Measurements from ENCODE around the gene ARHGAP26. TPM values are rescaled to one million over a fixed set of nuclear protein-coding genes. Genes with fewer than 3 reads are reported as not detected.
"Not testable (repeated sequence)": the region's sequence is repeated elsewhere in the genome, so short reads cannot be mapped to it uniquely, and the experiment has no call there.

Gene ARHGAP26
- total RNA-seq, 1 donor = 7.6 TPM

DNA sequence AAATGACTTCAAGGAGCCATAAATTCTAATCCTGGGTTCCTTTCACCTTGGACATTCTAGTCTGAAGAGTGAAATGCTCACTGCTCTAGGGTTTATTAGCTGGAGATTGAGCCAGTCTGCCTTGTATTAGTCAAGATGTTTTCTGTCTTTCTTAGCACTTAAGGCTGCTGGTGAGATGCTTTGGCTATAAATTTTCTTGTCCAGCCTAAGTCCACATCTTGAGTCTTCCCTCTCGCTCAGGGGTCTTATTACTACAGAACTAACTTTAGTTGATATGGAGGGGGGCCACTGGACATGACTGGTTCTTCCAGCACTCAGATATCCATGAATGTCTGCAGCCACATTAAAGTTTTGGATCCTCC is 316.4 kb downstream of the ARHGAP26 start:
- Histone ChIP-seq H3K36me3 (ENCODE audit: insufficient read depth, low read length) (no peaks in the 10 kb centered on the region), H3K4me2 (ENCODE audit: insufficient read depth, low read length) (no peak overlapping the region), H3K27ac (ENCODE audit: low read depth, low read length) (no peak overlapping the region), H3K4me3 (ENCODE audit: insufficient read depth, low read length) (no peak overlapping the region), H3K27me3 (ENCODE audit: insufficient read depth, low read length) (no peaks in the 10 kb centered on the region), H3K9me3 (ENCODE audit: low read depth, low read length) (no peaks in the 10 kb centered on the region), H3K4me1 (ENCODE audit: insufficient read depth, low read length) (peaks cover 7% of the 10 kb centered on the region), H4K20me1 (ENCODE audit: insufficient read depth, low read length) (no peaks in the 10 kb centered on the region), H3K79me2 (ENCODE audit: insufficient read depth, low read length) (no peaks in the 10 kb centered on the region), H2AFZ (ENCODE audit: low read length) (no peak overlapping the region)
- DNase-seq (ENCODE audit: insufficient read length, low spot score, missing footprints) = no peak
- TF ChIP-seq, protein P1, sequence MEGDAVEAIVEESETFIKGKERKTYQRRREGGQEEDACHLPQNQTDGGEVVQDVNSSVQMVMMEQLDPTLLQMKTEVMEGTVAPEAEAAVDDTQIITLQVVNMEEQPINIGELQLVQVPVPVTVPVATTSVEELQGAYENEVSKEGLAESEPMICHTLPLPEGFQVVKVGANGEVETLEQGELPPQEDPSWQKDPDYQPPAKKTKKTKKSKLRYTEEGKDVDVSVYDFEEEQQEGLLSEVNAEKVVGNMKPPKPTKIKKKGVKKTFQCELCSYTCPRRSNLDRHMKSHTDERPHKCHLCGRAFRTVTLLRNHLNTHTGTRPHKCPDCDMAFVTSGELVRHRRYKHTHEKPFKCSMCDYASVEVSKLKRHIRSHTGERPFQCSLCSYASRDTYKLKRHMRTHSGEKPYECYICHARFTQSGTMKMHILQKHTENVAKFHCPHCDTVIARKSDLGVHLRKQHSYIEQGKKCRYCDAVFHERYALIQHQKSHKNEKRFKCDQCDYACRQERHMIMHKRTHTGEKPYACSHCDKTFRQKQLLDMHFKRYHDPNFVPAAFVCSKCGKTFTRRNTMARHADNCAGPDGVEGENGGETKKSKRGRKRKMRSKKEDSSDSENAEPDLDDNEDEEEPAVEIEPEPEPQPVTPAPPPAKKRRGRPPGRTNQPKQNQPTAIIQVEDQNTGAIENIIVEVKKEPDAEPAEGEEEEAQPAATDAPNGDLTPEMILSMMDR (IDR thresholded peaks at IDR 0.05; ENCODE audit: extremely low read depth, low read depth, low read length) = no peak

DNA sequence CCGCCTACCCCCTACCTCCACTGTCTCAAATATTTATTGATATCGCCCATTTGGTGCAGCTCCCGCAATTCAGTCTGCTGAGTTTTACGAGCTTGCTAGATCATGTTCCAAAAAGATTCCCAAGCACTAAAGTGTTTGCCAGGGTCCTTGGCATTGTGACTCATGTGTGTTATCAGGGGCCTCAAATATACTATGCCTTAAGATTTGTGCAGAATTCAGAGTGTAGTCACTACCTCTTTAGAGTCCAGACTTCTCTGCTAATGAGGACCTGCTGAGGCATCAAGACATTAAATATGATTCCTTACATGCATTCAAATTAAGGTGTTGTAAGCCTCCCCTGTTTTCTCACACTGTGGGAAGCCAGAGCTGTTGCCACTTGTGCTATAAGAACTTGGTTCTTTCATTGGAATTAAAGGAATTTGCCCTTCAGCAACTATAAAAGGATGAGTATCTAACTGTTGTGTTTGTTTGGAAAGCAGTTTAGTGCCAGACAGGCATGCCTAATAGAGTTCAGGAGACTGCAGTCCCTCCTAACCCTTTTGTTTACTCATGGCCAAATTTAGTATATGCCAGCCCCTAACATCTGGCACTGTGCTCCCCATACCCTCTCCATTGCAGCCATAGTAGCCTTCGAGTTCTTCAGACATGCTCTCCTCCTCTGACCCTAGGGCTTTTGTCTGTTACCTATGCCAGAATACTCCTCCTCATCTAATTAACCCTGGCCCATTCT is 316.9 kb downstream of the ARHGAP26 start:
- no peaks in the 10 kb centered on the region for H3K27me3 ChIP-seq (ENCODE audit: insufficient read depth, low read length)
- no peak overlapping the region for H2AFZ ChIP-seq (ENCODE audit: low read length)
- H3K4me2 ChIP-seq (ENCODE audit: insufficient read depth, low read length) = no peak overlapping the region
- H3K9me3 ChIP-seq (ENCODE audit: low read depth, low read length) = no peaks in the 10 kb centered on the region
- TF ChIP-seq, protein P1 (IDR thresholded peaks at IDR 0.05; ENCODE audit: extremely low read depth, low read depth, low read length) = no peak
- H3K27ac ChIP-seq (ENCODE audit: low read depth, low read length) = peak overlapping the region; percentile 21
- DNase-seq (ENCODE audit: insufficient read length, low spot score, missing footprints) = no peak
- H3K4me3 ChIP-seq (ENCODE audit: insufficient read depth, low read length) = no peak overlapping the region
- H3K36me3 ChIP-seq (ENCODE audit: insufficient read depth, low read length) = no peaks in the 10 kb centered on the region
- H3K79me2 ChIP-seq (ENCODE audit: insufficient read depth, low read length) = no peaks in the 10 kb centered on the region
- no peaks in the 10 kb centered on the region for H4K20me1 ChIP-seq (ENCODE audit: insufficient read depth, low read length)
- H3K4me1 ChIP-seq (ENCODE audit: insufficient read depth, low read length) = peaks cover 7% of the 10 kb centered on the region

DNA sequence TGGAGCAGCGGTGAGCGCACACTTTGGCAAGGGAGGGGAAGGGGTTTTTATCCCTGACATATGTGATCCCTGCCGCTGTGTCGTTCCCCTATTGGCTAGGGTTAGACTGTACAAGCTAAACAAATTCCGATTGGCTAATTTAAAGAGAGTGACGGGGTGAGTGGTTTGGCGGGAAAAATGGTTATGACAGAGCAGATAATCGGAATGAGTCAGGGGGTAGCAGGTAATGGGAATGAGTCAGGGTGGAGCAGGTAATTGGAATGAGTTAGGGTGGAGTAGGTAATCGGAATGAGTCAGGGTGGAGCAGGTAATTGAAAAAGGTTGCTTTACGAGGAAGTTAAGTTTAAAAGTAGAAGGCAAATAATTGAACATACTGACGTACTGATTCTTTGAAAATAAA is 318.5 kb downstream of the ARHGAP26 start:
- H2AFZ ChIP-seq (ENCODE audit: low read length); H3K27me3 ChIP-seq (ENCODE audit: insufficient read depth, low read length); H3K36me3 ChIP-seq (ENCODE audit: insufficient read depth, low read length); H4K20me1 ChIP-seq (ENCODE audit: insufficient read depth, low read length); H3K27ac ChIP-seq (ENCODE audit: low read depth, low read length); H3K4me1 ChIP-seq (ENCODE audit: insufficient read depth, low read length); H3K4me3 ChIP-seq (ENCODE audit: insufficient read depth, low read length); H3K9me3 ChIP-seq (ENCODE audit: low read depth, low read length); H3K79me2 ChIP-seq (ENCODE audit: insufficient read depth, low read length); DNase-seq (ENCODE audit: insufficient read length, low spot score, missing footprints); H3K4me2 ChIP-seq (ENCODE audit: insufficient read depth, low read length): not testable (repeated sequence)

DNA sequence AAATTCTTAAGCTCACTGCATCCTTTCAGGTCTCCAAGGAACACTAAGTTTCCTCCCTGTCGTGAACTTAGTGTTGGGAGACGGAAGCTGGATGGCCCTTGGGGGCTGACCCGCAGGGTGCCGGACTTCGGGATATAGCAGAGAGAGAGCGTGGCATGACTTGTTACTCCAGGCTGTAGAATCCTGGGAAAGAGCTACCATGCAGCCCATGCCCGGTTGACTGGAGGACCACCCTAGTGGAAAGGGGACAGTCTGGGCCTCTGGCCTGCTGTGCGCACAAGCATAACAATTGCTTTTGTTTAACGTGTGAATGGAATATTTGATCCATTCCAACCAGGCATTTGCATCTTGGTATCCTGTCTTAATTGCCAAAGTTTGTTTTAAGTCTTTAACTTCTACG is 319.9 kb downstream of the ARHGAP26 start:
- not testable (repeated sequence) for H3K36me3 ChIP-seq (ENCODE audit: insufficient read depth, low read length); H3K4me1 ChIP-seq (ENCODE audit: insufficient read depth, low read length); H3K4me3 ChIP-seq (ENCODE audit: insufficient read depth, low read length); H2AFZ ChIP-seq (ENCODE audit: low read length); H3K27me3 ChIP-seq (ENCODE audit: insufficient read depth, low read length); H3K27ac ChIP-seq (ENCODE audit: low read depth, low read length); H3K9me3 ChIP-seq (ENCODE audit: low read depth, low read length); H3K4me2 ChIP-seq (ENCODE audit: insufficient read depth, low read length); H4K20me1 ChIP-seq (ENCODE audit: insufficient read depth, low read length); H3K79me2 ChIP-seq (ENCODE audit: insufficient read depth, low read length); DNase-seq (ENCODE audit: insufficient read length, low spot score, missing footprints)

DNA sequence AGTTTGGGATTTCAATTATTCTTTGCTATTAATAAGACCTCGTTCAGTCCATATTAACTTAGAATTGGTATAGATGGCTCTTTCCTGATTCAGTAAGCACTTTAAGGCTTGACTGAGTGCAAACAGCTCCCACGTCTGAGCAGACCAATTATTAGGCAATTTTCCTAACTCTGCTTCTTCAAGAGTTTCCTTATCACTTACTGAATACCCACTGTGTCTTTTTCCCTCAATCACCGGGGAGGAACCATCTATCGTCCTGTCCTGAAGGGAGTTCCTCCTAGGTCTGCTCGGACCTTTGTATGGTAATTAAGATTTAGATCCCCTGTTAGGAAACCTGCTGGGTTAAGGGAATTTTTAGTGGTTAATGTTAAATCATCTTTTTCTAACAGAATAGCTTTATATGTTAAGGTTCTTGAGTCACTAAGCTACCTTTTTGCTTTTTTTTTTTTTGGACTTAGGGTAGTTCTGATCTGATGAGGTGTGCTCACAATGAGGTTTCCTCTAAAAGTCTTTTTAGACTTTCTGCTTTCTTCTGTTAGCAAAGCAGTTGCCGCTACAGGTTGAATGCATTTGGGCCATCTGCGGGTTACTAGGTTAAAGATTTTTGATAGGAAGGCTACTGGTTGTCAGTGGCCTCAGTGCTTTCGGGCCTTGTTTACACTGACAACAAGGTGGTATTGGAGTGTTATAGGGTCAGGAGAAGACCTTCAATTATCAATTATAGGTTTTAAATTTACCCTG is 322.7 kb downstream of the ARHGAP26 start:
- not testable (repeated sequence) for H3K79me2 ChIP-seq (ENCODE audit: insufficient read depth, low read length); DNase-seq (ENCODE audit: insufficient read length, low spot score, missing footprints); H3K27me3 ChIP-seq (ENCODE audit: insufficient read depth, low read length); H3K4me2 ChIP-seq (ENCODE audit: insufficient read depth, low read length); H4K20me1 ChIP-seq (ENCODE audit: insufficient read depth, low read length); H3K4me3 ChIP-seq (ENCODE audit: insufficient read depth, low read length); H3K9me3 ChIP-seq (ENCODE audit: low read depth, low read length); H3K4me1 ChIP-seq (ENCODE audit: insufficient read depth, low read length); H3K27ac ChIP-seq (ENCODE audit: low read depth, low read length); H3K36me3 ChIP-seq (ENCODE audit: insufficient read depth, low read length); H2AFZ ChIP-seq (ENCODE audit: low read length)
